HTR-8/SVneo (cell line): Measurements from ENCODE around the gene DNMT3A.

Source experiments
- DNase-seq: peaks from one replicate; pipeline ENCODE4 v3.0.0; 2011; ENCODE audit warnings: low spot score, mixed read lengths; ENCODE audit not compliant: insufficient read length
- FAIRE-seq: peaks from 2 replicates; lab custom pipeline; 2011; peaks lifted over from hg19 to GRCh38; lab: Jason Lieb, UNC

The DNMT3A gene

GRCh38 chr2:25349397-25349796 is 7.7 kb upstream of the DNMT3A start:
- peak; percentile 84 for DNase-seq

GRCh38 chr2:25347846-25348245 is 6.1 kb upstream of the DNMT3A start:
- FAIRE-seq (no peak), DNase-seq (no peak)

More at GRCh38 chr2:25349397-25349796, 7.7 kb upstream of the DNMT3A start:
- FAIRE-seq = peak; percentile 89

GRCh38 chr2:25347205-25347815 is 5.6 kb upstream of the DNMT3A start:
- peak; percentile 53 for DNase-seq
- FAIRE-seq = peak; percentile 46

- DNase-seq (no peak), FAIRE-seq (no peak)
Observed at GRCh38 chr2:25343187-25343825, 1.6 kb upstream of the DNMT3A start.

GRCh38 chr2:25342372-25343186 is 854 bp upstream of the DNMT3A start:
- DNase-seq (peak; percentile 87), FAIRE-seq (peak; percentile 91)

GRCh38 chr2:25341011-25341727 is 556 bp downstream of the DNMT3A start:
- DNase-seq = peak; percentile 51
- FAIRE-seq = no peak

GRCh38 chr2:25340181-25340921 is 1.4 kb downstream of the DNMT3A start:
- DNase-seq (no peak), FAIRE-seq (no peak)

- no peak for FAIRE-seq
- DNase-seq = no peak
Observed at GRCh38 chr2:25339791-25340180, 1.9 kb downstream of the DNMT3A start.

- DNase-seq (no peak), FAIRE-seq (no peak)
Observed at GRCh38 chr2:25339211-25339674, 2.5 kb downstream of the DNMT3A start.

- DNase-seq = no peak
- FAIRE-seq = no peak
Observed at GRCh38 chr2:25338401-25338800, 3.3 kb downstream of the DNMT3A start.

GRCh38 chr2:25337891-25338290 is 3.8 kb downstream of the DNMT3A start:
- FAIRE-seq (no peak), DNase-seq (no peak)

- DNase-seq (no peak), FAIRE-seq (peak; percentile 83)
Observed at GRCh38 chr2:25337276-25337675, 4.4 kb downstream of the DNMT3A start.

GRCh38 chr2:25336383-25336841 is 5.3 kb downstream of the DNMT3A start:
- no peak for DNase-seq
- FAIRE-seq = no peak

- DNase-seq (no peak), FAIRE-seq (no peak)
Observed at GRCh38 chr2:25335971-25336370, 5.8 kb downstream of the DNMT3A start.

- DNase-seq (no peak), FAIRE-seq (no peak)
Observed at GRCh38 chr2:25335204-25335603, 6.5 kb downstream of the DNMT3A start.

- FAIRE-seq (no peak), DNase-seq (no peak)
Observed at GRCh38 chr2:25334482-25334881, 7.2 kb downstream of the DNMT3A start.

- DNase-seq (no peak), FAIRE-seq (no peak)
Observed at GRCh38 chr2:25333981-25334380, 7.7 kb downstream of the DNMT3A start.

GRCh38 chr2:25332571-25332970 is 9.2 kb downstream of the DNMT3A start:
- FAIRE-seq = peak; percentile 40
- no peak for DNase-seq

- DNase-seq (no peak), FAIRE-seq (no peak)
Observed at GRCh38 chr2:25331686-25332365, 9.9 kb downstream of the DNMT3A start.
